GM10847 (cell line): Measurements from ENCODE around the gene PHACTR1.

Experiments
- POLR2A ChIP-seq: IDR thresholded peaks from 2 replicates; pipeline ENCODE4 v1.6.1; 2011; ENCODE audit not compliant: insufficient read length; ENCODE audit errors: extremely low read depth

PHACTR1 gene

DNA sequence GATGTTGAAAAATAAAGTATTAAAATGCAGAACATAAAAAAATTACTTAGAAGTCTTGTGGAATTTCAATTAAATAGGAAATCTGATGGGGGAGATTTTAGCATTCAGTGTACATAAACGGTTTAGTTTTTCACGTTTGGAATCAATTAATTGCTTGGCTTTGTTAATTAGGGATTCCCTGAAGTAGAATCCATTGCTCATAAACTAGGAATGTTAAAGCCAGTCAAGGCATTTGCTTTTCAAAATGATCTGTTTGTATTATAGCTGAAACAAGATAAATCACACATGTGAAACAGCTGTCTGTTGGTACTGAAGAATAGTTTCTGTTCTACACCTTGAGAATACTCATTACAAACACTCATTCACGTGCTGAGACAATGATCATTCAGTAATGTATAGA is 313.8 kb downstream of the PHACTR1 start:
- TF ChIP-seq POLR2A = no peak

DNA sequence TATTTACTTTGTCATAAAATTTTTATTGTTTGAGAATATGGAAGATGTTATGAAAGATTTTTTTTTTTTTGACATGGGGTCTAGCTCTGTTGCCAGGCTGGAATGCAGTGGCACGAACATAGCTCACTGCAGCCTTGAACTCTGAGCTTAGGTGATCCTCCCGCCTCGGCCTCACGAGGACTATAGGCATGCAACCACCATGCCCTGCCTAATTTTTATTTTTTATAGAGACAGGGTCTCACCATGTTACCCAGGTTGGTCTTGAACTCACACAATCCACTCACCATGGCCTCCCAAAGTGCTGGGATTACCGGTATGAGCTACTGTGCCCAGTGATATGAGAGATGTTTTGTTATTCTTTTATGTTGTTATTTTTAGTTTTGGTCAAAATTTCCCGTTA is 316.0 kb downstream of the PHACTR1 start:
- no peak for TF ChIP-seq POLR2A

DNA sequence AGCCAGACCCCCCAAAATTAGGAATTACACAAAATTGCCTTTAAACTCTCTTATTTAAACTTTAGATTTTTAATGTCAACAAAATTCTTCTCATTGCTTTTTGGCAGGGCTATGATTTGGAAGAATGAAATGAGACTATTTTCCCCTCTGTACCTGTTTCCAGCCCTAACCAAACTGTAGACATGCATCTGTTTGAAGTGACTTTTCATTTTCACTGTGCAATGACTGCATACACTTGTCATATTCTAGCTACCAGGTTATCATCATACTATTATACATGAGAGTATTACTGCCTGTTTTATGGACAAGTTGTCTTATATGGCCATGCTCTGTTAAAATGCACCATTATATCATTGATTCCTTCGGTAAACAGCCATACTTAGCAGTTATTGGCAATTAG is 316.6 kb downstream of the PHACTR1 start:
- TF ChIP-seq POLR2A = no peak

DNA sequence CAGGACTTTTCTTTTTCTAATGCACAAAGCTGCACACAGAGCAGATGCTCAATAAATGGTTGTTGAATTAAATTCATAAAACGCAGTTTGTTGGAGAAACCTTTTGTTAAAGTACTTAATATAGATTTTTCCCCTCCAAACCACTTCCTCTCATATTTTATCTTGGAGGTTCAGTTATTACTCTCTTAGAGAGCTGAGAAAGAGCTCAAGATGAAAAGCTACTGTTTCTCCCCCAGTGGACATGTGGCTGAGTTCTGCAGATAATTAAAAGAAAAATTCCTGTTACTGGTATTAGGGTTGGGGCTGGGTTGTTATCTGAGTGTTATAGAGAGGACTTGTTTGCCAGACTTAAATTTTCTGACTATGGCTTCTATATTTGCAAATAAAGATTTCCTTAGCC is 317.7 kb downstream of the PHACTR1 start:
- no peak for TF ChIP-seq POLR2A

DNA sequence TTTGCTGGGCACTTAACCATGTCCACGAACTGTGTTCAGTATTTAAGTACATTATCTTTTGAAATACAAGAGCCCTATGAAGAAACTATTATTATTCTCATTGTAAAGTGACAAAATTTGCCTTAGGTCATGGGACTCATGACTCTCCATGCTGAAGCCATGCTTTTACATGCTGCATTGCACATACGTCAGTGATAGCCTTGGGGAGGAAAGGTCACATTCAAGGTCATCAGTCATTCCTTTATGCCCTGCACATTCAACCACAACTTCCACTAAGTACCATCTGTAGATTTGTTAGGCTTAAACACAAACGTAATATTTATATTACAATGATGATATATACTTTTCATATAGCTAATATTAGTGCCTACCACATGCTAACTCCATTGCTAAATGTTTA is 319.0 kb downstream of the PHACTR1 start:
- TF ChIP-seq POLR2A = no peak

DNA sequence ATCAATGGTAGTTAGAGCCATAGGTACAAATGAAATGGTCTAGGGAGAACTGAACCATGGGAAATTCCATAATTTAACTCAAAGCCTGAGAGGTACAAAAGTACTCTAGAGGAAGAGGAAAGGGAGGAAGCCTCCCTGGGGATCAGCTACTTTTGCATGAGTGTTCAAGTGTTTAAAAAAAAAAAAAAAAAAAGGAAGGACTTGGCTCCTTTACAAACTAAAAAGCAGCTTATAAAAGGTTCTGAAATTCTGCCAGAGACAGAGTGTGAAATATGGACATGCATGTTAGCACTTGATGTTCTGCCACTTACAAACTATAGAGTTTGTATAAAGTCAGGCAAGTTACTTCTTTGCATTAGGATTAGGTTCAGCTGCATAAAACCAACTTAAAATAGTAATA is 321.7 kb downstream of the PHACTR1 start:
- no peak for TF ChIP-seq POLR2A

DNA sequence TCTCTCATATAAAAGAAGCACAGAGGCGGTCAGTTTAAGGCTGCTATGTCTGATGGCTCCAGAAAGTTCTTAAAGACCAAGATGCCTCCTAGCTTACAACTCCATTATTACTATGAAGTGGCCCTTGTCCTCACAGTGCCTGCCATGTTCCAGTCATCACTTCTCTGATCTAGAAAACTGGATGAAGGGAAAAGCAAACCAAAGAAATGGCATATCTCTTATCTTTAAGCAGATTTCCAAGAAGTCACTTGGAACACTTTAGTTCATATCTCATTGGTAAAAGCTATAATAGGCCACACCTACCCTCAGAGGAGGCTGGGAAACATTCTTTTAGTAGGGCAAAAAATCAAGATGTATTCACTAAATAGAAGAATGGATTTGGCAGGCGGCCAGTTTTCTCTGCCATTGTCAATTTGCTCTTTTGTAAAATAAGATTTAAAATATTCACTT is 322.2 kb downstream of the PHACTR1 start:
- no peak for TF ChIP-seq POLR2A

DNA sequence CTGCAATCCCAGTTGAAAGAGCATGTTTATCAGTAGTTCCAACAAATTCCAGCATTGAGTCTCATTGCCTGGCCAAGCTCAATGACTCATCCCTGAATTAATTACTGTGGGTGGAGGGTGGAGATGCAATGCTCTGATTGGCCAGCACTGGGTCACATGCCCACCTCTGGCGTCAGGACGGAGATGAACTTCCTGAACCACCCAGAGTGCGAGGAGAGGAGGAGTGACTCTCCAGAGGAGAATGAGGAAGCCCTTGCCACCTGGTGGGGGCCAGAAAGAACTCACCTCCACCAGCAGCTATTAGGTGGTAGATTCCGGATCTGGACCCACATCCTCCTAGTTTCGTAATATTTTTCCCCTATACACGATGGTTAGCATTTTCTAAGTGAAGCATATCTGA is 327.8 kb downstream of the PHACTR1 start:
- TF ChIP-seq POLR2A = no peak

DNA sequence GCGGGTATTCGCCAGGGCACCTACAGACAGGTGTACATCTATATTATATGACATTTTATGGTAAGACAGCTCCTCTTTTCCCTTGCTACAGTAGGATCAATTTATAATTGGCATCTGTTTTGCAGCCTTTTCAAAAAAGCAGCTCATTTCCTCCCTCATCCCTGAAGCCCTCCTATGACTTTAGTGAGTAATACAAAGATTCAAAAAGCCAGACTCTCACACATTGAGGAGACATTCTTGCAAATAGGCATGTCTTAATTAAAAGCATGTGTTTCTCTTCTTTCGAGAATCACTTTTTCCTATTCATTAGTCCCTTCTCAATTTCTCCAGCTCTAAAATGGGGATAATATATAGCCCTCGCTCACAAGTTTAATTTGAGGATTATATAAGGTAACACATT is 328.3 kb downstream of the PHACTR1 start:
- no peak for TF ChIP-seq POLR2A

DNA sequence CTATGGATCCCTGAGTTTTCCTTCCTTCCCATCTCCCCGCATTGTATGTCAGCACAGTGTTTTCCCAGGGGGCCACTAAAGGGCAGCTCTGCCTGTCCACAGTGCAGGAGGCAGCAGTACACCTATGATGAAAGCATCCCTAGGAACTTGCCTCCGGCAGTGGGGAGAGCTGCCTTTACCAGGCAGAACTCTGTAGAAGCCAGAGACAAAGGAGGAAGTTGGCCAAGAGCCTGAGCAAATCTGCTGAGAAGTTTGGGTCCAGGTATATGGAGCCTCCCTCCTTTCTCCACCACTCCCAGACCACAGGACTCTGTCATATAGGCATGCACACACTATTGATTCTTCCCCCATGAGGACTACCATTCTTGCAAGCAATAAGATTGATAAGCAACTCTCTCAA is 329.1 kb downstream of the PHACTR1 start:
- TF ChIP-seq POLR2A = no peak

DNA sequence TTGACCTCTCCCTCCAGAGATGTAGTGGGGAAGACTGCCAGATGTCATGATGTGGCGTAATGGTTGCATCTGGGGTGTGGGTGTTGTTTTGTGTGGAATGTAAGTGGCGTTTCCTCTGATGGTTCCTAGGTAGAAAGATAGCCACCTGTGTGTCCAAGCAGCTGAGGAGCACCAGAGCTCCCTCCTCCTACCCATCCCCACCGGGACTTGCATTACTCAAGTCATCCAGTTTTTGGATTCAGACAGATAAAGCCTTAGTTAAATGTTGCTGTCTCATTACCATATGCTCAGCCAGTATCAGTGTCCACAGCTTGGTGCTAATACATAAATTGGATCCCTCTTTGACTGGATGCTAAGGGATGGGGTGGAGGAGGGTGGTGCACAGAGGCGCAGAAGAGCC is 329.5 kb downstream of the PHACTR1 start:
- no peak for TF ChIP-seq POLR2A

DNA sequence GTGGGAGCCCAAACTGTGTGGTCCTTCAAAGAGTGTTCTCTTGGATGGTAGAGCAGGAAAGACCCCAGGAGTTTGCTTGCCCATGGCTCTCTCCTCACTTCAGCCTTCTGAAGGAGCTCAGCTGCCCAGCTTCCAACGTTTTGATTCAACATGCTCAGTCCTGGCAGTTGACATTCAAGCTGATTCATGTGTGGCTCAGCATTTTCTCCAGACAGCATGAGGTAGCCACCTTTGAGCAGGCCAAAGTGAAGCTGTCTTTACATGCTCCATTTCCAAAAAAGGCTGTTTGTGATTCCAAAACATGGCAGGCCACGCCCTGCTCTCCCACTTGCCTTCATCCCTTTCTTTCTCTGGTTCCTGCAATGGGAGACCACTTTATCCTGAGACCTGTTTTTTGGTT is 331.5 kb downstream of the PHACTR1 start:
- no peak for TF ChIP-seq POLR2A

DNA sequence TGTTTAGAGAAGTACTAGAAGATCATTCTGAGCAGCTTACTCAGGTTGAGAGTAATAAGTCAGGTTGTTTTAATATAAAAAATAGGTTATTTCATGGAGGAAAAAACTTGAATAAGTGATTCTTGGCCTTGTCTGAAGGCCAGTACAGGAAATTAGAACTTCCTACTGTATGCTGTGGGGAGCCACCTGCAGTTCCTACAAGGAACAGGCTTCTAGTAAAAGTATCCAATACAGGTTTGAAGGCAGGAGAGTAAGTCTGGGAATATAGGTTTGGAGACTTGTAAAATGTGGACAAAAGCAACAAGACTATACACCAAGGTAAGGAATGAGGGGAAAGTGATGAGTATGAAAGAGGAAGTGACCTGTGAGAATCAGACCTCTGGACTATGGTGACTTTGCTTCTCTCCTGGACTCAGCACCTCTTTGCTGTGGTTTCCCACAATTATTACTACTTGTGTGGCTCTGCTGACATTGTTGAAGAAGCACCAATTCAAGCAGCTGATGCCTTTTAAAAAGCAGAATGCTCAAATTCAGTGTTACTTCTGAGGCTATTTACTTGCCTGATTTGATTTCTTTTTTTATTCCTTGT is 333.2 kb downstream of the PHACTR1 start:
- no peak for TF ChIP-seq POLR2A

DNA sequence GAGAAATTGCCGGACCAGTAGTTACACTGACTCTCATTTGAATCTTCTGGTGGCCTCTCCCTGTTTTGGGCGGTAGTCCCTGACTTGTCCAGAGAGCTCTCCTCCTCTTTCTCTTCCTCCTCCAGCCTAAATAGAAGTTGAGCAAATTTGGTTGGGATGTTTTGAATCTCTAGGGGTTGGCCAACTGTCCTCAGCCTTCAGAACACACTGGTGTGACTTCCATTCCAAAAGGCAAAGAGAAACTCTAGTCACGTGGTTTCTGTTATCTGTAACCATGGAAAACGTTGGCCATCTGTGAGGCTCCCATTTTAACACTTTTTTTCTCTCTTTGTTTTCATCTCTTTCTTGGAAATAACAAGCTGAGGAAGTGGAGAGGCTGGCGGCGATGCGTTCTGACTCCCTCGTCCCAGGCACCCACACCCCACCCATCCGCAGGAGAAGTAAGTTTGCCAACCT is 336.5 kb downstream of the PHACTR1 start:
- no peak for TF ChIP-seq POLR2A

DNA sequence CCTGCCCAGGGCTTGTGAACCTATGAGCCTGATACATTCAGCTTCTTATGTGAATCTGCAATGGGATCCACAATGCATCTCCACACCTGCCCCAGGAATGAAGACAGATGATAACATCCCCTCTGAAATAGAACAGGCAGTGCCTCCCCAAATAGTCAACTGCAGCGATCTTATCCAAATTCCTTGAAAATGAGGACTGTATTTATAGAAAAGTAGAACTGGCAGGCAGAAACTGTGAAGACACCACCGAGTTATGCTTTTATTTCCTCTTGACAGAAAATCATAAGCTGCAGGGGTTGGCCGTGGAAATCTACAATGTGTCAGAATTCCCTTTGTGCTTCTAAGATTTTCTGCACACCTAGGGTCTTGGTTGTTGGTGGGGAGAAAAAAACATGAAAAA is 341.5 kb downstream of the PHACTR1 start:
- no peak for TF ChIP-seq POLR2A

DNA sequence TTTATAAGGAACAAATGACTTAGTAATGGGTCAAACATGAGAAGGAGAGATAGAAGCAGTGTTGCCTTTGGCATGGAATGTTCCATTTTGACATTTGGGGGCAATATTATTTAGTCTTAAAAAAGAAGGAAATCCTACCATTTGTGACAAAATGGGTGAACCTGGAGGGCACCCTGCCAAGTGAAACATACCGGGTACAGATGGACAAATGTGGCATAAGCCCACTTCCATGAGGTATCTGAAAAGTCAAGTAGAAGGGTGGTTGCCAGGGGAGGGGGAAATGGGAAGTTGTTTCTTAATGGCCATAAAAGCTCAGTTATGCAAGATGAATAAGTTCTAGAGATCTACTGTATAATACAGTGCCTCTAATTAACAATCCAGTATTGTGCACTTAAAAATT is 342.5 kb downstream of the PHACTR1 start:
- no peak for TF ChIP-seq POLR2A

DNA sequence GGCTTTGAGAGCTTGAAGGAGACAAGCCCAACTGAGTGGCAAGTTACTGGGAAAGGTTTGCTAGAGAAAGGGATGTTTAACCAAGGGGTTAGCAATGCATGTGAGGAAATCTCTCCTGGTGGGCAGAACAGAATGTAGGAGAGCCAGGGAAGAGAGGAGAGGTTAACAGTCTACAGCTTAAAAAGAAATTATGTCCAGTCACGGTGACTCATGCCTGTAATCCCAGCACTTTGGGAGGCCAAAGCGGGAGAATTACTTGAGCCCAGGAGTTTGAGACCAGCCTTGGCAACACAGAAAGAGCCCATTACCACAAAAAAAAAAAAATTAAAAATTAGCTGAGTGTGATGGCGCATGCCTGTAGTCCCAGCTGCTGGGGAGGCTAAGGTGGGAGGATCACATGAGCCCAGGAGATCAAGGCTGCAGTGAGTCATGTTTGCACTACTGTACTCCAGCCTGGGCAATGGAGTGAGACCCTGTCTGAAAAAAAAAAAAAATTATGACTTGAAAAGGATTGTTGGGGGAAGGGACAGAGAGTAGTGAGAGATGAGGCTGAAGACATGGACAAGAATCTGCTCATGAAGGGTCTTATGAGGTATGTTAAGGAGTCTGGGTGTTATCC is 346.8 kb downstream of the PHACTR1 start:
- no peak for TF ChIP-seq POLR2A
